SIG-M5 treated with dmso at 0.1 percent for 504 hours (cell line): Measurements from ENCODE around the gene SESN3.
"Not testable (repeated sequence)": the region's sequence is repeated elsewhere in the genome, so short reads cannot be mapped to it uniquely, and the experiment has no call there.

ENCODE experiments used
- DNase-seq: peaks from one replicate; lab custom pipeline; 2025; ENCODE audit not compliant: unreplicated experiment; lab: John Stamatoyannopoulos, UW

The SESN3 gene

DNA sequence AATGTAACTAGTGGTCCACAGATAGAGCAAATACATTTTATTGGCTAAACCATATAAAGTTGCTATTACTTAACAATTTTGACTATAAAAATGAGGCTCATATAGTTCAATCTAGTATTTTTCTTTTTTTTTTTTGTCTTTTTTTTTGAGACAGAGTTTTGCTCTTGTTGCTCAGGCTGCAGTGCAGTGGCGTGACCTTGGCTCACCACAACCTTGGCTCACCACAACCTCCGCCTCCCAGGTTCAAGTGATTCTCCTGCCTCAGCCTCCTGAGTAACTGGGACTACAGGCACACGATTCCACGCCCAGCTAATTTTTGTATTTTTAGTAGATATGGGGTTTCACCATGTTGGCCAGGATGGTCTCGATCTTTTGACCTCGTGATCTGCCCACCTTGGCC, 3.9 kb downstream of the SESN3 start:
- DNase-seq, result not testable (repeated sequence)

- DNase-seq, result no peak
Observed at GRCh38 chr11:95222817-95223216, 8.2 kb downstream of the SESN3 start.

- no peak for DNase-seq
Observed at GRCh38 chr11:95219599-95219998, 11.4 kb downstream of the SESN3 start.

DNA sequence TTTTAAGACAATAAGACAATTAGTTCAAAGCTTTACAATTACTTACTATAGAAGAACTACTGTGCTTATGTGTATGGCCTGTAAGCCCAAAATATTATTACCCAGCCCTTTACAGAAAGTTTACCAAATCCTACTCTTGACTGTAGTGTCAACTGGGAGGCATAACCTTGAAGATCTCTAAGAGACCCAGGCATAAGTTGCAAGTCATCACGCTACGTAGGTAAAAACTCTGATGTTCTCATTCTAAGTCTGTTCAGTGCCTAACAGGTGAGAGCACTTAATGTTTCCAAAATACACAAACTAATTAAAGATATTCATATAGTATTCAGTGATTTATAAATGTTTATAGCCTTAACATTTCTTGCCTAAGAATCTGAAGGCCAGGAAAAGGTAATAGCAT, 12.9 kb downstream of the SESN3 start:
- DNase-seq, result no peak

- DNase-seq, result no peak
Observed at GRCh38 chr11:95212609-95213008, 18.4 kb downstream of the SESN3 start.

DNA sequence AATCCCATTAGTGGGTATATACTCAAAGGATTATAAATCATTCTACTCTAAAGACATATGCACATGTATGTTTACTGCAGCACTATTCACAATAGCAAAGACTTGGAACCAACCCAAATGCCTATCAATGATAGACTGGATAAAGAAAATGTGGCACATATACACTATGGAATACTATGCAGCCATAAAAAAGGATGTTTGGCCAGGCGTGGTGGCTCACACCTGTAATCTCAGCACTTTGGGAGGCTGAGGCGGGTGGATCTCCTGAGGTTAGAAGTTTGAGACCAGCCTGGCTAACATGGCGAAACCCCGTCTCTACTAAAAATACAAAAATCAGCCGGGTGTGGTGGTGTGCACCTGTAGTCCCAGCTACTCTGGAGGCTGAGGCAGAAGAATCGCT, 21.5 kb downstream of the SESN3 start:
- DNase-seq, result not testable (repeated sequence)

GRCh38 chr11:95200781-95201457, 30.1 kb downstream of the SESN3 start:
- DNase-seq, result no peak

- DNase-seq, result no peak
Observed at GRCh38 chr11:95195831-95196230, 35.2 kb downstream of the SESN3 start.

GRCh38 chr11:95193541-95193940, 37.5 kb downstream of the SESN3 start:
- DNase-seq, result no peak

- DNase-seq, result no peak
Observed at GRCh38 chr11:95192717-95193116, 38.3 kb downstream of the SESN3 start.

- no peak for DNase-seq
Observed at GRCh38 chr11:95187723-95188122, 43.3 kb downstream of the SESN3 start.

GRCh38 chr11:95182397-95182796, 48.6 kb downstream of the SESN3 start:
- no peak for DNase-seq

- no peak for DNase-seq
Observed at GRCh38 chr11:95175818-95176380, 55.1 kb downstream of the SESN3 start.

DNA sequence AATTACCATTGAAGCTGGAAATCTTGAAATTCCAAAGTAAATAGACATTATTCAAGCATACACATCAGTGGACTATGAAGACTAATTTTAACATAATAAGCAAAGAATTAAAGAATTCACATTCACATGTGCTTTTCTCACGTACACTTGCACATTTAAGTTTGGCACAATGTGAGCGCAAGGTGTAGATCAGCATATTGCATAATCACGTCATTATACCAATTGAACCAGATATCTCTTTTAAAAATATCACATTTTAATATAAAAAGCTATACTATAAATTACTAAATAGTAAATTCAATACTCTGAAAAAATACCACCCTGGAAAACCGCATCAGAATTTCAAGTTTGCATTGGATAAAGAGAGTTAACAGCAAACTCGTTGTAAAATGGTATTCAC, 60.7 kb downstream of the SESN3 start:
- DNase-seq, result no peak

- no peak for DNase-seq
Observed at GRCh38 chr11:95166781-95167180, 64.2 kb downstream of the SESN3 start.

GRCh38 chr11:95165638-95166037, 65.4 kb downstream of the SESN3 start:
- DNase-seq, result no peak

GRCh38 chr11:95163106-95163505, 67.9 kb downstream of the SESN3 start:
- no peak for DNase-seq

GRCh38 chr11:95161248-95161647, 69.8 kb downstream of the SESN3 start:
- DNase-seq, result no peak

DNA sequence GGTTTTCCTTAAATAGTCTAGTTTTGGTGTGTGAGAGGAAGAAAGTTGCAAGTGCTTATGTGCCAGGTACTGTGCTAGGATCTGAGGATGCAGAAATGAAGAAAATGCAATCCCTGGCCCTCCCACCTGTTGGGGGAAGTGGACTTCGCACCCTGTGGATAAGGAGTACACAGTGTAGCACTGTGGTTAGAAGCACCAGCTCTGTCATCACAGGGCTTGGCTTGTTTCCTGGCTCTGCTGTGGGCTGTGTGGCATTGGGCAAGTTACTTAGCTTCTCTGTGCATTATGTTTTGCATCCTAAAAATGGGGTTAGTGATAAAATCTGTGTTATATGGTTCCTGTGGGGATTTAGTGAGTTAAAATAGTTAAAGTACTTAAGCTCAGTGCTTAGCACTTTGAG, 73.2 kb downstream of the SESN3 start:
- no peak for DNase-seq

- DNase-seq, result no peak
Observed at GRCh38 chr11:95156916-95157541, 74.0 kb downstream of the SESN3 start.

DNA sequence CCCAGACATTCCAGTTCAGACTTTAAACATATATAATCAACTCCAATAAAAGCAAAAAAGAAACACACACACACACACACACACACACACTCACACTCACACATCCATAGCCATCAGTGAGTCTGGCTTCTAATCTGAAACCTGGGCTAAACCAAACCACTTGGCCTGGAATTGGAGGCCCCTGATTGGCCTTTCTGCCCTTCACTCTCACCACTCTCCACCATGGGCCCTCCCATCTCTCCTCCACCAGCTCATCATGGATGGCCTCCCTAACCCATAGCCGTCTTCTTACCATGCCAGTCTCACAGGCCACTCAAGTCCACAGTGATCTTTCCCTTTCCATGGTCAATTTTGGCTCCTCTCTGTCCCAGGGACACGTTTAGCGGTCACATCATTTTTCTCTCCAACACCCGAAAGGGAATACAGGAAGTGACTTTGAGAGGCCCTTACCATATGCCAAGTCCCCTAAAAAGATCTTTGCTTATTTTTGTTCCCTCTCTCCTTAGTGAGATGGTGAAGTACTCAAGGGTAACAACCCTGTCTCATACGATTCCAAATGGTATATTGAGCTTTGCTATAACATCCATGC, 74.8 kb downstream of the SESN3 start:
- DNase-seq, result no peak

DNA sequence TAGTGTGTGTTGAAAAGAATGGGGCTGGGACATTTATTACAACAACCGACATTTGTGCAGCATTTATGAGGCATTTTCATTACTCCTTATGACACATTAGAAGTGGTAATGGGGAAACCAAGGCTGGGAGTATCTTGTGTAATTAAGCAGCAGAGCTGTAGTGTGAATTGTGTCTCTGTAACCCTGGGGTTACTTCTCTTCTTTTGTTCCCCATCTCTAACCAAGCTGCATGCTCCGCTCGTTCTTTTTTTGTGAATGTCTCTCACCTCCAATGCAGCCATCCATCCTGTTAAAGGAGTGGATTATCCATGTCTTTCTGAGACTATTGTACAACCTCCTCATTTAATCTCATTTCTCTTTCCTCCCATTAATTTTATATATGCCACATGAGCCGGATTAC, 75.6 kb downstream of the SESN3 start:
- DNase-seq, result no peak
